ENCODE measurements around the gene KCTD11. TPM values are rescaled to one million over a fixed set of nuclear protein-coding genes. Genes with fewer than 3 reads are reported as not detected.

KCTD11 gene
- 5.3 TPM in 2 replicates for total RNA-seq

GRCh38 chr17:7351665-7352502 lies at the start of gene KCTD11:
TSS of gene KCTD11 (plus strand) at chr17:7352162.
- H3K4me3 Mint-ChIP-seq, result peak within 1 kb of the TSS; percentile 84
- peaks cover 41% of the 10 kb centered on the region for H3K4me1 Mint-ChIP-seq (ENCODE audit: low read depth)
- no peaks in the 10 kb centered on the region for H3K9me3 Mint-ChIP-seq
- H3K27me3 Mint-ChIP-seq (ENCODE audit: insufficient read depth), result no peaks in the 10 kb centered on the region
- intact Hi-C loops (cut with micrococcal nuclease), result loop anchor here (1.0 to 5.0 kb wide), 6 partner anchors 15 to 335 kb away; partner anchors contain the start of genes ACAP1, NEURL4, POLR2A and SLC2A4
- peak; percentile 76 for DNase-seq (ENCODE audit: low spot score)
- peaks cover 20% of the 10 kb centered on the region for H3K36me3 Mint-ChIP-seq (ENCODE audit: low read depth)
- peak within 1 kb of the TSS; percentile 87 for H3K27ac Mint-ChIP-seq

GRCh38 chr17:7304179-7304578 lies 47.8 kb upstream of the KCTD11 start:
- intact Hi-C loops (cut with micrococcal nuclease), result no loop called here
- Mint-ChIP-seq H3K27me3 (ENCODE audit: insufficient read depth) (peaks cover 6% of the 10 kb centered on the region), H3K4me3 (no peak overlapping the region), H3K4me1 (ENCODE audit: low read depth) (peaks cover 4% of the 10 kb centered on the region), H3K9me3 (no peaks in the 10 kb centered on the region), H3K27ac (no peak overlapping the region), H3K36me3 (ENCODE audit: low read depth) (peaks cover 6% of the 10 kb centered on the region)
- DNase-seq (ENCODE audit: low spot score), result no peak

GRCh38 chr17:7306911-7307685 lies 44.9 kb upstream of the KCTD11 start, which contains the start of gene EIF5A:
TSS of gene EIF5A (plus strand) at chr17:7307628. CDS start at chr17:7309636, 2,008 bp downstream.
- peak; percentile 99 for DNase-seq (ENCODE audit: low spot score)
- H3K4me1 Mint-ChIP-seq (ENCODE audit: low read depth), result peaks cover 24% of the 10 kb centered on the region
- peaks cover 4% of the 10 kb centered on the region for H3K27me3 Mint-ChIP-seq (ENCODE audit: insufficient read depth)
- intact Hi-C loops (cut with micrococcal nuclease), result loop anchor here (1.0 to 5.0 kb wide), 16 partner anchors 8 to 550 kb away; partner anchors contain the start of genes CYB5D1, ELP5, GPS2 and NAA38
- no peaks in the 10 kb centered on the region for H3K9me3 Mint-ChIP-seq
- peak within 1 kb of the TSS; percentile 94 for H3K4me3 Mint-ChIP-seq
- H3K27ac Mint-ChIP-seq, result peak within 1 kb of the TSS; percentile 100
- H3K36me3 Mint-ChIP-seq (ENCODE audit: low read depth), result peaks cover 33% of the 10 kb centered on the region

GRCh38 chr17:7307686-7308624 lies 44.0 kb upstream of the KCTD11 start:
- intact Hi-C loops (cut with micrococcal nuclease), result loop anchor here (1.0 to 5.0 kb wide), 17 partner anchors 7 to 549 kb away; partner anchors contain the start of genes ACADVL, CYB5D1, DLG4 and ELP5
- DNase-seq (ENCODE audit: low spot score), result peak; percentile 50
- Mint-ChIP-seq H3K9me3 (no peaks in the 10 kb centered on the region), H3K4me1 (ENCODE audit: low read depth) (peaks cover 32% of the 10 kb centered on the region), H3K36me3 (ENCODE audit: low read depth) (peaks cover 41% of the 10 kb centered on the region), H3K27ac (peak overlapping the region; percentile 100), H3K27me3 (ENCODE audit: insufficient read depth) (peaks cover 4% of the 10 kb centered on the region), H3K4me3 (peak overlapping the region; percentile 94)

- Mint-ChIP-seq H3K36me3 (ENCODE audit: low read depth) (peaks cover 48% of the 10 kb centered on the region), H3K4me3 (peak overlapping the region; percentile 89), H3K4me1 (ENCODE audit: low read depth) (peaks cover 40% of the 10 kb centered on the region), H3K27me3 (ENCODE audit: insufficient read depth) (peaks cover 4% of the 10 kb centered on the region), H3K27ac (peak overlapping the region; percentile 90), H3K9me3 (no peaks in the 10 kb centered on the region)
- intact Hi-C loops (cut with micrococcal nuclease), result loop anchor here (1.0 to 5.0 kb wide), 5 partner anchors 90 to 548 kb away; partner anchors contain the start of genes ACADVL, CYB5D1, DLG4 and NAA38
- DNase-seq (ENCODE audit: low spot score), result peak; percentile 80
Observed at GRCh38 chr17:7308625-7309433, 43.1 kb upstream of the KCTD11 start.

GRCh38 chr17:7309628-7310027 lies 42.3 kb upstream of the KCTD11 start:
- intact Hi-C loops (cut with micrococcal nuclease), result loop anchor here (5.0 kb wide), 4 partner anchors 148 to 548 kb away; partner anchors contain the start of genes CYB5D1, NAA38, SLC16A13 and TMEM88
- Mint-ChIP-seq H3K4me3 (peak overlapping the region; percentile 89), H3K27me3 (ENCODE audit: insufficient read depth) (no peaks in the 10 kb centered on the region), H3K27ac (peak overlapping the region; percentile 90), H3K36me3 (ENCODE audit: low read depth) (peaks cover 54% of the 10 kb centered on the region), H3K4me1 (ENCODE audit: low read depth) (peaks cover 48% of the 10 kb centered on the region), H3K9me3 (no peaks in the 10 kb centered on the region)
- DNase-seq (ENCODE audit: low spot score), result no peak

GRCh38 chr17:7311110-7311705 lies 40.8 kb upstream of the KCTD11 start:
- DNase-seq (ENCODE audit: low spot score), result no peak
- intact Hi-C loops (cut with micrococcal nuclease), result no loop called here
- Mint-ChIP-seq H3K27me3 (ENCODE audit: insufficient read depth) (no peaks in the 10 kb centered on the region), H3K36me3 (ENCODE audit: low read depth) (peaks cover 58% of the 10 kb centered on the region), H3K4me3 (peak overlapping the region; percentile 89), H3K9me3 (no peaks in the 10 kb centered on the region), H3K27ac (peak overlapping the region; percentile 26), H3K4me1 (ENCODE audit: low read depth) (peaks cover 49% of the 10 kb centered on the region)

GRCh38 chr17:7312432-7313087 lies 39.4 kb upstream of the KCTD11 start:
- peaks cover 64% of the 10 kb centered on the region for H3K36me3 Mint-ChIP-seq (ENCODE audit: low read depth)
- intact Hi-C loops (cut with micrococcal nuclease), result no loop called here
- H3K9me3 Mint-ChIP-seq, result no peaks in the 10 kb centered on the region
- no peak for DNase-seq (ENCODE audit: low spot score)
- H3K27ac Mint-ChIP-seq, result peak overlapping the region; percentile 62
- peaks cover 53% of the 10 kb centered on the region for H3K4me1 Mint-ChIP-seq (ENCODE audit: low read depth)
- H3K27me3 Mint-ChIP-seq (ENCODE audit: insufficient read depth), result no peaks in the 10 kb centered on the region
- peak overlapping the region; percentile 42 for H3K4me3 Mint-ChIP-seq

- H3K4me1 Mint-ChIP-seq (ENCODE audit: low read depth), result peaks cover 53% of the 10 kb centered on the region
- H3K27me3 Mint-ChIP-seq (ENCODE audit: insufficient read depth), result no peaks in the 10 kb centered on the region
- no peaks in the 10 kb centered on the region for H3K9me3 Mint-ChIP-seq
- no peak for DNase-seq (ENCODE audit: low spot score)
- intact Hi-C loops (cut with micrococcal nuclease), result no loop called here
- H3K4me3 Mint-ChIP-seq, result peak overlapping the region; percentile 84
- H3K36me3 Mint-ChIP-seq (ENCODE audit: low read depth), result peaks cover 67% of the 10 kb centered on the region
- peak overlapping the region; percentile 62 for H3K27ac Mint-ChIP-seq
Observed at GRCh38 chr17:7313088-7313889, 38.7 kb upstream of the KCTD11 start.

Measured in activated T-helper 1 cell treated with anti-CD3 and anti-CD28 coated beads, Interleukin-12 subunit alpha, Interleukin-12 subunit beta, Interleukin-2, Interleukin-4 antibody, amounts not matched to agents 30 ng/mL and 10 ng/mL and 1 ng/mL, durations not matched to agents 14 hours and 24 hours and 36 hours (primary cell).